HepG2 (cell line): Measurements from ENCODE around the gene DDI2. TPM values are rescaled to one million over a fixed set of nuclear protein-coding genes. Genes with fewer than 3 reads are reported as not detected.

Source experiments
- CHCHD3 ChIP-seq: sonication (generic); formaldehyde crosslinking; IDR thresholded peaks from 2 replicates; pipeline ENCODE4 v1.8.0; 2022; ENCODE audit warnings: mild to moderate bottlenecking, missing genetic modification reagents, moderate library complexity
- DNMT1 ChIP-seq: sonication (generic); formaldehyde crosslinking; IDR thresholded peaks from 2 replicates; pipeline ENCODE4 v1.5.1; 2020; ENCODE audit warnings: mild to moderate bottlenecking, missing genetic modification reagents
- ELF1 ChIP-seq: sonication (generic); formaldehyde crosslinking; IDR thresholded peaks from 2 replicates; pipeline ENCODE4 v1.4.0; 2020; ENCODE audit warnings: missing genetic modification reagents
- ELK4 ChIP-seq: sonication (generic); formaldehyde crosslinking; IDR thresholded peaks from 2 replicates; pipeline ENCODE4 v1.9.0; 2021; ENCODE audit warnings: missing genetic modification reagents, borderline replicate concordance
- GATAD1 ChIP-seq: IDR thresholded peaks from 2 replicates; pipeline ENCODE4 v1.6.1; 2016; ENCODE audit warnings: missing genetic modification reagents, missing compliant biosample characterization
- GTF3A ChIP-seq: sonication (generic); formaldehyde crosslinking; conservative IDR thresholded peaks from 2 replicates; pipeline ENCODE4 v1.4.0; 2020; ENCODE audit warnings: mild to moderate bottlenecking, missing genetic modification reagents
- HNF1A ChIP-seq, 2 experiments: sonication (generic) in 1 of 2; formaldehyde crosslinking in 1 of 2; IDR thresholded peaks; 2 replicates each; pipeline versions ENCODE4 v1.4.0 to v1.6.1; 2016 to 2020; ENCODE audit warnings: borderline replicate concordance in 1 of 2, low read depth in 1 of 2, mild to moderate bottlenecking in 1 of 2, missing genetic modification reagents in 1 of 2
- JARID2 ChIP-seq: sonication (generic); formaldehyde crosslinking; IDR thresholded peaks from 2 replicates; pipeline ENCODE4 v1.8.1; 2023; ENCODE audit warnings: missing genetic modification reagents, inconsistent platforms; ENCODE audit not compliant: insufficient replicate concordance
- KAT2B ChIP-seq: fragments of 150-350 bp; IDR thresholded peaks from 2 replicates; pipeline ENCODE4 v1.6.1; 2014; ENCODE audit warnings: low read depth, low read length, borderline replicate concordance
- MLX ChIP-seq: IDR thresholded peaks from 2 replicates; pipeline ENCODE4 v1.6.1; 2016
- PHB2 ChIP-seq: fragments of 450-650 bp; IDR thresholded peaks from 2 replicates; pipeline ENCODE4 v1.6.1; 2018; ENCODE audit not compliant: partially characterized antibody
- SRSF1 ChIP-seq: fragments of 200-400 bp; formaldehyde crosslinking; optimal IDR thresholded peaks from 2 replicates; pipeline ENCODE3; 2017; ENCODE audit warnings: mild to moderate bottlenecking, low read depth, low read length, moderate library complexity
- TEAD3 ChIP-seq: optimal IDR thresholded peaks from 2 replicates; pipeline ENCODE3; 2016; ENCODE audit warnings: borderline replicate concordance
- THYN1 ChIP-seq: sonication (generic); formaldehyde crosslinking; IDR thresholded peaks from 2 replicates; pipeline ENCODE4 v1.8.1; 2023; ENCODE audit warnings: low read depth, mild to moderate bottlenecking, moderate library complexity, missing genetic modification reagents, borderline replicate concordance
- YEATS4 ChIP-seq: sonication (generic); formaldehyde crosslinking; IDR thresholded peaks from 2 replicates; pipeline ENCODE4 v1.4.0; 2020; ENCODE audit warnings: missing genetic modification reagents, borderline replicate concordance
- ZFP1 ChIP-seq: IDR thresholded peaks from 2 replicates; pipeline ENCODE4 v1.6.1; 2016
- ZNF441 ChIP-seq: sonication (generic); formaldehyde crosslinking; IDR thresholded peaks from 2 replicates; pipeline ENCODE4 v1.7.0; 2021; ENCODE audit warnings: missing genetic modification reagents, borderline replicate concordance
- ZNF746 ChIP-seq: sonication (generic); formaldehyde crosslinking; IDR thresholded peaks from 2 replicates; pipeline ENCODE4 v1.8.0; 2022; ENCODE audit warnings: mild to moderate bottlenecking, missing genetic modification reagents
- ZNF747 ChIP-seq: sonication (generic); formaldehyde crosslinking; IDR thresholded peaks from 2 replicates; pipeline ENCODE4 v1.8.1; 2023; ENCODE audit warnings: missing genetic modification reagents, mild to moderate bottlenecking, borderline replicate concordance
- polyA plus RNA-seq, 8 experiments: library from polyadenylated mRNA; depleted of rRNA in 3 of 8; stranded (reverse) in 7 of 8; unstranded in 1 of 8; fragments of >200 nt; fragmentation: Illumina TruSeq in 4 of 8; extraction: Trizol in 4 of 8; gene quantifications; 2 replicates each; pipeline versions ENCODE4 v1.2.1 to v1.2.3, GENCODE V29; 2011 to 2016; ENCODE audit warnings: low read depth in 4 of 8, missing spikeins in 1 of 8, mixed read lengths in 1 of 8; ENCODE audit not compliant: insufficient read depth in 1 of 8
- total RNA-seq, 5 experiments: library from RNA; depleted of rRNA; stranded (reverse); fragments of >200 nt; fragmentation: Illumina TruSeq; extraction: Trizol; gene quantifications; 2 replicates each; pipeline ENCODE4 v1.2.3, GENCODE V29; 2016; ENCODE audit warnings: low read depth in 1 of 5

Gene DDI2
- total and polyA plus RNA-seq, 2 of the 13 experiments (the other 11 are each of a cell fraction or from before 2014, with no cell fraction given): 8.5 to 25.7 TPM

GRCh38 chr1:15603050-15603965 is 13.9 kb upstream of the DDI2 start (continued):
- TF ChIP-seq ELF1 (CRISPR knock-in tag) (peak; percentile 53), MLX (CRISPR knock-in tag) (peak; percentile 62; the same call in 1 of the 2 replicates), CHCHD3 (CRISPR knock-in tag) (peak; percentile 62; the same call in 1 of the 2 replicates), HNF1A (IDR thresholded peaks at IDR 0.05; ENCODE audit: low read depth) (no peak), HNF1A (CRISPR knock-in tag; IDR thresholded peaks at IDR 0.05; ENCODE audit: borderline replicate concordance) (no peak), THYN1 (CRISPR knock-in tag) (no peak), JARID2 (no peak), ZFP1 (CRISPR knock-in tag) (peak; percentile 68), DNMT1 (CRISPR knock-in tag) (no peak), ELK4 (CRISPR knock-in tag) (no peak), TEAD3 (CRISPR knock-in tag) (peak; percentile 75), YEATS4 (no peak; the same call in 1 of the 2 replicates), ZNF441 (CRISPR knock-in tag) (0 out of 2 replicates have a peak, but pooled peaks have one; percentile 83), KAT2B (no peak), ZNF746 (CRISPR knock-in tag) (no peak), PHB2 (no peak), SRSF1 (no peak), GTF3A (CRISPR knock-in tag) (no peak), ZNF747 (CRISPR knock-in tag) (peak; percentile 96; the same call in 1 of the 2 replicates), GATAD1 (CRISPR knock-in tag) (peak; percentile 78)
